ENCODE results near the gene XYLT1.

The XYLT1 gene

GRCh38 chr16:17238285-17239028 is 232.3 kb downstream of the XYLT1 start:
- TF ChIP-seq EZH2phosphoT487 (IDR thresholded peaks at IDR 0.05; ENCODE audit: borderline replicate concordance) (no peak), CTCF (conservative IDR thresholded peaks at IDR 0.05; ENCODE audit: low read length) (no peak)
- H3K4me3 ChIP-seq (ENCODE audit: low read length, poor library complexity, severe bottlenecking): no peak overlapping the region
- peaks cover 85% of the 10 kb centered on the region for H3K79me2 ChIP-seq (ENCODE audit: insufficient read depth, low read length)
- no peak overlapping the region for H3K4me2 ChIP-seq (ENCODE audit: low read depth, low read length, poor library complexity, severe bottlenecking)
- H3F3A ChIP-seq (ENCODE audit: low read depth): no peaks in the 10 kb centered on the region
- no peaks in the 10 kb centered on the region for H3K9me3 ChIP-seq (ENCODE audit: insufficient read depth, low read depth, low read length)
- H3K9ac ChIP-seq (ENCODE audit: low read depth, low read length, poor library complexity, severe bottlenecking): no peak overlapping the region
- peaks cover 82% of the 10 kb centered on the region for H4K20me1 ChIP-seq (ENCODE audit: insufficient read depth, low read length, poor library complexity, severe bottlenecking)
- H3K36me3 ChIP-seq (ENCODE audit: insufficient read depth, low read length): peaks cover 71% of the 10 kb centered on the region
- H3K4me1 ChIP-seq (ENCODE audit: insufficient read depth, low read length, poor library complexity, severe bottlenecking): no peaks in the 10 kb centered on the region
- H2AFZ ChIP-seq (ENCODE audit: low read length): no peak overlapping the region
- no peaks in the 10 kb centered on the region for H3K9me2 ChIP-seq (replicated peaks; ENCODE audit: low read depth, low read length)
- H3K27me3 ChIP-seq (ENCODE audit: insufficient read depth, low read length, poor library complexity, severe bottlenecking): no peaks in the 10 kb centered on the region

GRCh38 chr16:17237350-17237944 is 233.3 kb downstream of the XYLT1 start:
- peaks cover 72% of the 10 kb centered on the region for H4K20me1 ChIP-seq (ENCODE audit: insufficient read depth, low read length, poor library complexity, severe bottlenecking)
- no peak overlapping the region for H3K9ac ChIP-seq (ENCODE audit: low read depth, low read length, poor library complexity, severe bottlenecking)
- peaks cover 85% of the 10 kb centered on the region for H3K79me2 ChIP-seq (ENCODE audit: insufficient read depth, low read length)
- no peaks in the 10 kb centered on the region for H3K4me1 ChIP-seq (ENCODE audit: insufficient read depth, low read length, poor library complexity, severe bottlenecking)
- H3K36me3 ChIP-seq (ENCODE audit: insufficient read depth, low read length): peaks cover 72% of the 10 kb centered on the region
- TF ChIP-seq EZH2phosphoT487 (IDR thresholded peaks at IDR 0.05; ENCODE audit: borderline replicate concordance): no peak
- no peak for TF ChIP-seq CTCF (conservative IDR thresholded peaks at IDR 0.05; ENCODE audit: low read length)
- H2AFZ ChIP-seq (ENCODE audit: low read length): no peak overlapping the region
- H3K9me3 ChIP-seq (ENCODE audit: insufficient read depth, low read depth, low read length): no peaks in the 10 kb centered on the region
- no peaks in the 10 kb centered on the region for H3K9me2 ChIP-seq (replicated peaks; ENCODE audit: low read depth, low read length)
- no peaks in the 10 kb centered on the region for H3F3A ChIP-seq (ENCODE audit: low read depth)
- H3K4me2 ChIP-seq (ENCODE audit: low read depth, low read length, poor library complexity, severe bottlenecking): no peak overlapping the region
- H3K4me3 ChIP-seq (ENCODE audit: low read length, poor library complexity, severe bottlenecking): no peak overlapping the region
- H3K27me3 ChIP-seq (ENCODE audit: insufficient read depth, low read length, poor library complexity, severe bottlenecking): no peaks in the 10 kb centered on the region

- Histone ChIP-seq H3K4me1 (ENCODE audit: insufficient read depth, low read length, poor library complexity, severe bottlenecking) (no peaks in the 10 kb centered on the region), H3K4me3 (ENCODE audit: low read length, poor library complexity, severe bottlenecking) (no peak overlapping the region), H3K36me3 (ENCODE audit: insufficient read depth, low read length) (peaks cover 72% of the 10 kb centered on the region), H2AFZ (ENCODE audit: low read length) (no peak overlapping the region), H3K79me2 (ENCODE audit: insufficient read depth, low read length) (peaks cover 80% of the 10 kb centered on the region), H3K4me2 (ENCODE audit: low read depth, low read length, poor library complexity, severe bottlenecking) (no peak overlapping the region), H3F3A (ENCODE audit: low read depth) (no peaks in the 10 kb centered on the region), H3K9me2 (replicated peaks; ENCODE audit: low read depth, low read length) (no peaks in the 10 kb centered on the region), H3K27me3 (ENCODE audit: insufficient read depth, low read length, poor library complexity, severe bottlenecking) (no peaks in the 10 kb centered on the region), H3K9ac (ENCODE audit: low read depth, low read length, poor library complexity, severe bottlenecking) (no peak overlapping the region), H4K20me1 (ENCODE audit: insufficient read depth, low read length, poor library complexity, severe bottlenecking) (peaks cover 53% of the 10 kb centered on the region), H3K9me3 (ENCODE audit: insufficient read depth, low read depth, low read length) (no peaks in the 10 kb centered on the region)
- TF ChIP-seq CTCF (conservative IDR thresholded peaks at IDR 0.05; ENCODE audit: low read length): no peak
- no peak for TF ChIP-seq EZH2phosphoT487 (IDR thresholded peaks at IDR 0.05; ENCODE audit: borderline replicate concordance)
Measured at GRCh38 chr16:17235147-17235815, 235.5 kb downstream of the XYLT1 start.

All from Loucy (cell line).